ENCODE data around the gene PARL. TPM values are rescaled to one million over a fixed set of nuclear protein-coding genes. Genes with fewer than 3 reads are reported as not detected.

Gene PARL
- total and polyA plus RNA-seq, 2 of the 8 experiments (the other 6 are each of a cell fraction or from before 2014, with no cell fraction given), result 62.7 to 85.0 TPM

- H2BK15ac ChIP-seq (ENCODE audit: low read length), result no peak overlapping the region
- no peak overlapping the region for H3K4me2 ChIP-seq (ENCODE audit: insufficient read depth in 1 of 2, low read depth in 2 of 2, low read length in 2 of 2)
- no peak overlapping the region for H3K14ac ChIP-seq (ENCODE audit: insufficient read length)
- no peak overlapping the region for H3K4ac ChIP-seq (replicated peaks; ENCODE audit: insufficient read length, low read depth, low read length)
- peaks cover 2 to 6% of the 10 kb centered on the region in 2 experiments for H4K20me1 ChIP-seq (replicated peaks in 1 of 2; ENCODE audit: control insufficient read depth in 1 of 2, insufficient read depth in 2 of 2, low read length in 2 of 2)
- H4K5ac ChIP-seq (ENCODE audit: insufficient read length, low read depth, low read length), result no peak overlapping the region
- no peaks in the 10 kb centered on the region for H3K79me1 ChIP-seq (ENCODE audit: low read depth, low read length)
- peaks cover 22 to 60% (median 36%) of the 10 kb centered on the region in 4 experiments for H3K36me3 ChIP-seq (ENCODE audit: control insufficient read depth in 2 of 4, insufficient read depth in 4 of 4, low read length in 3 of 4)
- no peak overlapping the region for H2AFZ ChIP-seq (ENCODE audit: low read length)
- CTCF ChIA-PET (ENCODE audit: partially characterized antibody), result interaction anchor here (0.7 to 1.3 kb wide), 4 partner anchors 27 to 672 kb away, joined by 3 to 5 read pairs (median 3); no protein-coding TSS in a partner anchor
- no peak overlapping the region for H3K18ac ChIP-seq (ENCODE audit: extremely low read depth, low read length)
- DNase-seq (ENCODE audit: low read depth in 1 of 2, low spot score in 2 of 2) (no peak), FAIRE-seq (no peak)
- no peaks in the 10 kb centered on the region for H3K4me1 ChIP-seq (replicated peaks in 1 of 4; ENCODE audit: control insufficient read depth in 3 of 4, insufficient read depth in 4 of 4, low read length in 3 of 4)
- H4K8ac ChIP-seq (ENCODE audit: extremely low read depth, insufficient read depth, low read length), result no peak overlapping the region
- no peak overlapping the region for H2BK5ac ChIP-seq (ENCODE audit: low read depth, low read length)
- H3K79me2 ChIP-seq (ENCODE audit: control insufficient read depth in 1 of 2, insufficient read depth in 2 of 2, low read length in 2 of 2), result no peaks in the 10 kb centered on the region
- no peak overlapping the region for H2BK20ac ChIP-seq (ENCODE audit: low read length)
- POLR2A ChIA-PET (ENCODE audit: partially characterized antibody), result interaction anchor here (1.0 kb wide), 1 partner anchor 103 kb away, joined by 3 read pairs; no protein-coding TSS in a partner anchor
- H4K91ac ChIP-seq (replicated peaks; ENCODE audit: insufficient read length, low read length), result no peak overlapping the region
- H2AK5ac ChIP-seq (ENCODE audit: low read depth, low read length), result no peak overlapping the region
- H3K23ac ChIP-seq (ENCODE audit: insufficient read length), result no peak overlapping the region
- no peaks in the 10 kb centered on the region for H3K23me2 ChIP-seq (ENCODE audit: low read depth, low read length)
- WGBS, 2 experiments (ENCODE audit: extremely low coverage in 1 of 2, insufficient coverage in 1 of 2, insufficient read length in 1 of 2, insufficient replicate concordance in 2 of 2, low coverage in 1 of 2, low lambda C conversion rate in 2 of 2, missing lambda C conversion rate in 1 of 2), result 97% methylated on average over 4 of the region's 4 CpGs; no CpG with 5 or more reads in 1 of the 2 experiments
- H3K9ac ChIP-seq (replicated peaks in 1 of 4; ENCODE audit: extremely low read depth in 1 of 4, low read depth in 3 of 4, low read length in 3 of 4), result no peak overlapping the region
- H3K56ac ChIP-seq (replicated peaks; ENCODE audit: insufficient read length, low read depth, low read length), result no peak overlapping the region
- H3K27me3 ChIP-seq (replicated peaks in 1 of 4; ENCODE audit: control insufficient read depth in 3 of 4, extremely low read depth in 1 of 4, insufficient read depth in 3 of 4, low read length in 3 of 4), result no peaks in the 10 kb centered on the region
- H3K4me3 ChIP-seq (ENCODE audit: extremely low read depth in 1 of 4, insufficient read depth in 2 of 4, low read depth in 3 of 4, low read length in 4 of 4), result no peak overlapping the region
- no peak overlapping the region for H2BK12ac ChIP-seq (ENCODE audit: low read depth, low read length)
- H2BK120ac ChIP-seq (replicated peaks; ENCODE audit: low read depth, low read length), result no peak overlapping the region
- H3K9me3 ChIP-seq (ENCODE audit: insufficient read depth in 2 of 2, low read depth in 1 of 2, low read length in 1 of 2), result no peaks in the 10 kb centered on the region
- H3K27ac ChIP-seq (ENCODE audit: low read depth, low read length), result no peak overlapping the region
- TF ChIP-seq SRF (IDR thresholded peaks at IDR 0.05; ENCODE audit: low read depth, low read length) (no peak), RXRA (IDR thresholded peaks at IDR 0.05; ENCODE audit: insufficient read depth, low read depth, low read length) (no peak), RNF2 (IDR thresholded peaks at IDR 0.05; ENCODE audit: borderline replicate concordance, low read depth, low read length, missing control alignments, poor library complexity, severe bottlenecking) (no peak), TBP (IDR thresholded peaks at IDR 0.05; ENCODE audit: low read depth, low read length) (no peak), YY1 (IDR thresholded peaks at IDR 0.05; ENCODE audit: low read depth, low read length) (no peak), SUZ12 (IDR thresholded peaks at IDR 0.05; ENCODE audit: low read length) (no peak)
Measured at GRCh38 chr3:183794452-183794851, 90.2 kb downstream of the PARL start.

Data from H1 (cell line).